Measurements from ENCODE around the gene TSEN34.
"Not testable (repeated sequence)": the region's sequence is repeated elsewhere in the genome, so short reads cannot be mapped to it uniquely, and the experiment has no call there.

TSEN34 gene

DNA sequence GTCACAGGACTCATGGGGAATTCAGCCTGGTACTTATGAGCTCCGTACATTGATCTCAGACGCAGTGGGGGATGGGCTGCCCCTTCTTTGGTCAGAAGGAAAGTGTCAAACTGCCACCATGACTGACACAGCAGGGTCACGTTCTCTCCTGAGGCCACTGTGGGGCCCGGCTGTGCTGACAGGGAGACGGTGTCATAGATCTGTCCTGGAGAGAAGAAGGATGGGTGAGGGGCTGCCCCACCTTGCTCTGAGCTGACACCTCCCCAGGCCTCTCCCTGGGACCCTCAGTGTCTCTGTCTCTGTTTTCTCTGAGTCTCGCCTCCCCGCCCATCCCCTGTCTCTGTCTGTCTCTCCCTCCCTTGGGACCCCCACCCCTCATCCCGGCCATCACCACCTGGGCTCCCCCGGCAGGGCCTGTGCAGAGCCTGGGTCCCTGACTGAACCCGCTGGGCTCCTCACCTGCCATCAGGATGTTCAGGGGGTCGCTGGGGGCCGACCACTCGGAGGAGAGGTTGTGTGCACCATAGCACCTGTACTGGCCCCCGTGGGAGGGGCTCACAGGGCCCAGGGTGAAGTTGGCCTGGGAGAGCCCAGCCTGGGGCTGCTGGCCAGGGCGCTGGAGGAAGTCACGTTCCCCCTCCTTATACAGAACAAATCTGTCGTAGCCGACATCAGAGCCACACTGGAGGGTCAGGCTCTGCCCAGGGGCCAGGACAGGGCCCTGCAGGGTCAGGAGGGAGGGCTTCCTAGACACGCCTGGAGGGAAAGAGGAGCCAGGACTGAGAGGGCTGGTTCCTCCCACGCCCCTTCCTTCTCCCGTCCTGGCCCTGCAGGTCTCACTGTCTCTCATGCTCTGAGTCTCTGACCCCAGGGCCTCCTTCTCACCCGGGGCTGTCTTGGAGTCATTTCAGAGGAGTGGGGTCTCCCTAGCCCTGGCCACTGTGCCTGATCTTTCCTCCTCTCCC lies 49.5 kb downstream of the TSEN34 start:
- DNase-seq = not testable (repeated sequence)

DNA sequence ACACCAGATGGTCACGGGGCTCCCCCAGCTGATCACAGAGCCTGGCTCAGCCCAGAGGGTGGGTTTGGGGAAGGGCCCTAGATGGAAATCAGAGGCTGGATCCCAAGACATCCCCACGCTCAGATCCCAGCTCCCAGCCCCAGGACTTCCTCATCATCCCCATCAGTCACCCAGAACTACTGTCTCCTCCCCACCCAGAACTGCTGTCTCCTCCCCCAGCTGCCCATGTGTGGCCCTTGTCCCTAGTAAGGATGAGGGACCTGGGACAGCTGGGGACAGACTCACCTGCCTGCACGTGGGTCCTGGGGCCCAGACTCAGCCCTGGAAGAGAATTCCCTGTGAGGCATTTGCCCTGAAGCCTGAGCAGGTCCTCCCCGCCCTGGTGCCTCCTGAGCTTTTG lies 51.1 kb downstream of the TSEN34 start:
- DNase-seq = not testable (repeated sequence)

DNA sequence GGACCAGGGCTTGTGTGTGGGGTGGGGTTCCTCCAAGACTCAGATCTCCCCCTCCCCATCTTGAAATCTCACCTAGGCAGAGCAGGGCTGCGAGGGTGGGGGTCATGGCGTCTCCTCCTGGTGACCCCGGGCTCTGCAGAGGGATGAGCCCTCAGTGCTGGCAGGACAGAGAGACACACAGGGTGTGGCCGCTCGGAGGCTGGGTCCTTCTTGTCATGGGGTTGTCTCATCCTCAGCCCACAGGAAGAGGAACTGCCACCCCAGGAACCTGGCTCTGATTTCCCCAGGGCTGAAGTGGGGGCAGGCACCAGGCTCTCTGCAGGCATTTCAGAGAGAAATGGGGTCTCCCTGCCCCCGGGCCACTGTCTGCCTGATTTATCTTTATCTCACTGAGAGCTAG lies 51.5 kb downstream of the TSEN34 start, which contains the start of gene LILRA6:
Gene LILRA6, minus strand, starts transcription at position 145 of the 400 bp plus-strand sequence.
- DNase-seq = not testable (repeated sequence)

DNA sequence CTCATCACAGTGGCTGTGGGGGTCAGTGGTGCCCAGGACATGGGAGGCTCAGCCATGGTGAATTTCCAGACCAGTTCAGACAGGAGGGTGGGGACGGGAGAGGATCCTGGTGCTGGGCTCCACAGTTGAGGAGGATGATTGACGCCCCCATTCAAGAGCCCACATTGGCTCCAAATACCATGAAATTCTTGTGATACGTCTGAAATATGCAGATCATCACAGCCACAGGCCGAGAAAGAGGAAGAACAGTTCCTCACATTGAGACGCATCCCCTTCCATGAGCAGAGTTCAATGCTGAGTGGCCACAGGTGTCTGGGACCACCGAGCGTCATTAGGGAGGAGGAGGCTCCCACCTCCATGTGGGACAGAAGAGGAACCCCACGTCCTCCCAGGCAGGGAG lies 52.7 kb downstream of the TSEN34 start:
- DNase-seq = not testable (repeated sequence)
